ENCODE measurements around the gene SETBP1.
A peak's percentile ranks its signal among the peaks of the same experiment; 100 is the strongest.

SETBP1 gene

DNA sequence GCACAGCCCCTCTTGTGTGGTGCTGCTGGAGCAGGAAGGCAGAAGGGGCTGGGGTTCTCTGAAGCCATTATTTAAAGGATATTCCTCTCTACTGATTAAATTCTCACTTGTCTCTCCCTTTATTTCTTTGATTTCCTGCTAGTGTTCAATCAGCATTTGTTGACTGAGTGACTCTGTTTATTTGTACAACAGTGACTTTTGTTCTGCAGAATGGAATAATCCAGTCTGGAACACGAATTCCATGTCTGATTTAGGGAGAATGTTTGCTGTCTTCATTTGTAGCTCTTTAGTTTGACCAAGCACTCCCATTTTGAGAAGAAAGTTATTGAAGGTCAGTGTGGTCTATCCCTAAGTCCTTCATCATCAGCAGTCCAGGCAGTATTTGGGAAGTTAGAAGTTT lies 141.2 kb downstream of the SETBP1 start:
- no peak for DNase-seq

DNA sequence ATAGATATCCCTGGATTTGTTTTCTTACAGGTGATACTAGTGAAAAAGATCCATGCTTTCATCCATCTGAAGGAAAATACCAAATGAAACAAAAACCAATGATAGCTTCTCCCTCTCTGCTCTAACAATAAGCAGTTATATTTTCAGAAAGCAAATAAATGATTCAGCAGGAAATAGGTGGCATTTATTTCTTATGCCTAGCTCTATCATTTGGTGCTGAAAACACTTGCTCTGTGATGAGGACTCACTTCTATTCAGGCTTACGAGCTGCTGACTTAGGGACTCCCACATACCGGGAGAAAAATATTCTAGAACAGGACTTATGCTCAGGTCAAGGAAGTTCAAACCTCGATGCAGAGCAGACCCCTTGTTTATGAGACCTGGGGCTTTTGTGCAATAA lies 142.6 kb downstream of the SETBP1 start:
- no peak for DNase-seq

DNA sequence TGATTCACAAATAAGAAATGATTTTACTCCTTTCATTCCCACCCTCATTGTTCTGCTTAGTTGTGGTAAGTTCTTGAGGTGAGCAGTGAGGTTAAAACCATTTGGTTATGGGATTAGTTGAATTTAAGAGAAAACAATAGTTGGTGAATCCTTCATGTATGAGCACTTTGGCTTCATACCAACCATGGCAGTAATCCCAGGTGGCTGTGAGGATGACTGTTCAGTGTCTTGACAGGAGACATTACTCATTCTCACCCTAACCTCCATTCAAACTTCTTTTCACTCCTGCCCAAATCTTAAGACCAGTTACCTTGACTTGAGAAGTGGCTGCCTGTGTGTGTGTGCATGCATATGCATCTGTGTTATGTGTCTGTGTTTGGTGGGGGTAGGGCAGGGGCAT lies 143.1 kb downstream of the SETBP1 start:
- DNase-seq = no peak

DNA sequence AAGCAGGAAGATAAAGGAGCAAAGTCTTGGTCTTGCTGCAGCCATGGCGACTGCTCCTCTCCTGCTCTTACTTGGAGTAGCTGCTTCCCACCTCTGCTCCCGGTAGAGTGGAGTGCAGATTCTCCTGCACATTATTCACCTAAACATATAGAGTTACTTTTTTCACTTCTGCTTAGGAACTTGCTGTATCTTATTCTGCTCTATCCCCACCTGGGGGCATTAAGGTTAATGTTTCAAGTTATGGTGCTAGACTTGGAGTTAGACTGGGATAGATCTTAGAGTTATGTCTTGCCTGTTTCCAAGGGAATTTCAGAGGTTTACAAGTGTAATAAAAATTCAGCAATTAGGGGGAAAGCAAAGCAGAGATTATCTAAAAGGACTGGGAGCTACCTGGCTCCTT lies 144.2 kb downstream of the SETBP1 start:
- DNase-seq = no peak

DNA sequence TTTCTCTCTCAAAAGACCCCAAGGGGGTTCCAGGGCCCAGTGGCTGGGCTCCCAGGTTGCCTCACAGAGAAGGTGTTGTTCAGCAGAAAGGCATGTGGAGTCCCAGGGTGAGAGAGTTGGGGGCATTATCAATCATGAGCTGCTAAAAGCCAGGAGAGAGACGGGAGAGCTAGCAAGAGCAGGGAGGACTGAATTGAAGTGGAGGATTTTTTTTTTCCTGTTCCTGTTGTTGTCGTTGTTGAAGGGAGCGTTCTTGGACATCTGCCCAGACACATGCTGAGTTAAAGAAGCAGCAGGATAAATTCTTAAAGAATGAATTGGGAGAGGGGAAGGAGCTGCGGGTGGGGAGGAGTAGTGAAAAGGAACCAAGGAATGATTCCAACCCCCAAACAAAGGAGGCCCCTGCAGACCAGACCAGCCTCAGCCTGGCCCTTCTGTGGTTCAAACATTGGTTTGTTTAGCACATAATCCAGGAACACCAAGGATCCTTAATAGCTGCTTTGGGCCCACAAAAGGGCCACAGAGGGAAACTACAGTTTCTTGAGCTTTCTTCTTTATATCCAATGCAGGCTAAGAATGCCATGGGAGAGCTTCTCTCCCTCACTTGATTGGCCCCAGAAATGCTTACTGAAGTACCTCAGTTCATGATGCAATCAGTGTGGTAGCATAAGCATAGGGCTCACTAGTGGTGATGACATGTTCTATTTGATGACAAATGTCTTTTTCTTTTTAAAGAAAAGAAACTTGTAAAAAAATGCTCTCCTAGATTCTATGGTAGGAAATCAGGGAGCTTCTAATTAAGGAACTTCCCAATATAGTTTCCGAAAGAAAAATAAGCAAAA lies 146.0 kb downstream of the SETBP1 start:
- DNase-seq = peak; percentile 74

DNA sequence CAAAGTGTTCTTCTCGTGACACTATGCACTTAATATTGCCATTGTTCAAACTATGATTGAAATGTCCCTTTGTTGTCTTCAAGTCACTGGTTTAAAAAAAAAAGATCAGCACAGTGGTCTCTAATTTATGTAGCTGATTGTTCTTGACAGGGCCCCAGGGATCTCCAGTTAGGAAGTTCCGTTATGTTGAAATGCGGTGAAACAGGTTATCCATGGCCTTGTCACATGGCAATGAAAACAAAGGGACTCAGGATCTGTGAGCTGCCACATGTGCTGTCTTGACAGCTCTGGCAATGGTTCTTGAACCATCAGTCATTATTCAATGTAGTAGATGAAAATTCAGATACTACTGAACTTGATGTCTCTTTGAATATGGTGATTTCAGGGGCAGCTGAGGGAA lies 147.4 kb downstream of the SETBP1 start:
- no peak for DNase-seq

DNA sequence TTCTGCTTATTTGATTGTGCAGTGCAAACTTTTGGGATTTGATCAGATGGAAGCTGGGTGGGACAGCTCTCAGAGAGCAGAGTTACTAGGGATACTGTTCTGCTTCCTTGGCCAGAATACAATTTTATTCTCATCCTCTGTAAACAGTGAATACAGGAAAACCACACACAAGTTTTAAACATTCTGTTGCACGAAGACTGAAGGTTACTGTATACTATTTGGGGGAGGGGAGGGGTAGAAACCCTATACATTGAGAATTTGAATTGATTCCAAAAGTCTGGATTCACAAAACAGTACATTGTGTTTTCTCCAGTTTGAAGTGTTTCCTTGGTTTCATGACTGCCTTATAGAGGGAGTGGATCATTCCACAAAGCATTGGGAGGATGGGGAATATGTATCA lies 149.9 kb downstream of the SETBP1 start:
- DNase-seq = no peak

DNA sequence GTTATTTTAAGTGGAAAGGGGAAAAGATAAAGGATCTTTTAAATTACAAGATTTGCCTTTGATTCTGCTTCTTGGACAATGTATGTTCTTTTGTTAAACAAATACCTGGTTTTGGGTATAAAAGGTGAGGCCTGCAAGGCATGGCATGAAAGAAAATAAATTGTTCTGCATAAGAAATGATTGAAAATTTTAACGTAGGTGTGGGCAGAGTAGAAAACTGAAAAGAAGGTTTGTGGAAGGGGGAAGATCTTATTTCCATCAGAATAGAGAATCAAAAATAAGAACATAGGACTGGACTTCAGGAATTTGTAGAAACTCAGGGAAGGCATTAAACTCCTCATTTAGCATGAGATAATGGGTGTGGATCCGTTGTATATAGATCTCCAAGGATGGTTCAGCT lies 153.1 kb downstream of the SETBP1 start:
- DNase-seq = no peak

DNA sequence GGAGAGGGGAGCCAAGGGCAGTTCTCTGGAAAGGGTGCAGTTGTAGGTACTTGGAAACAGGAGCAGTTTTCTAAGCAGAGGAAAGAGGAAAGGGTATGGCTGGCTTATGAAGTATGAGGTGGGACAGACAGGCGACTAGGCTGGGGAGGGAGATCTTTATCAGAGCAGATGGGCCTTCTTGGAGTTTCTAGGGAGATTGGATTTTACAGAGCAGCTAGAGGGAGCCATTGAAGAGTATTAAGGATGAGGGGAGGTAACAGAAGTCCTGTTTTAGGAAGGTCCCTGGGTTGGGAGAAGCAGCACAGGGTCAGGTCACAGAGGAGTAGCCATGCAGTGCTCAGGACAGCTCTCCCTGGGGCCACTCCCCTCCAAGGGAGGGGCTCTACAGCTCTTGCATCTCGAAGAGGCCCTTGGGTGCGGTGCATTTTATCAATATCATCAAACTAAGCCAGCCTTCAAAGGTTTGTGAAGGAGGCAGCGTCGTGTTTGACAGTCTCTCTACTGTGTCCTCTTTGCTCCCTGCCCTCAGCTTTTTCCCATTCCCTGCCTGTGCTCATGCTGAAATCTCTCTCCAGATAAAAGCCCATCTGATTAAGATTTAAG lies 154.3 kb downstream of the SETBP1 start:
- DNase-seq = no peak

DNA sequence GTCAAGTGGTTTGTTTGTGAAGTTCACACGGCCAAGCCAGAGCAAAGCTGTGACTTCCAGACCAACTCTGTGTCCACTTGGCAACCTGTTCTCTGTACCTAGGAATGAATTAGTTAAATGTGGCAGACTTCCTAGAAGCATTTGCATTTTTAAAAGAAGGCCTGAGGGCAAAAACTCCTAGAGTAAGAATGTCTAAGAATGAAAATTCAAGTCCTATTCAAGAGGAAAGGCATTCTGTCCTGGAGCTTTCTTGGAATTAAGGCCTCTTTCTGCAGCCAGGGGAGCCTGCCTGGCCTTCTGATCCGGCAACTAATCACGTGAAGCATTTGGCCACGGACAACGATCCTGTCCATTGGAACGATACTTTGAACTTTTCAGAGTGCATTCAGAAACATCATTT lies 155.0 kb downstream of the SETBP1 start:
- DNase-seq = no peak

DNA sequence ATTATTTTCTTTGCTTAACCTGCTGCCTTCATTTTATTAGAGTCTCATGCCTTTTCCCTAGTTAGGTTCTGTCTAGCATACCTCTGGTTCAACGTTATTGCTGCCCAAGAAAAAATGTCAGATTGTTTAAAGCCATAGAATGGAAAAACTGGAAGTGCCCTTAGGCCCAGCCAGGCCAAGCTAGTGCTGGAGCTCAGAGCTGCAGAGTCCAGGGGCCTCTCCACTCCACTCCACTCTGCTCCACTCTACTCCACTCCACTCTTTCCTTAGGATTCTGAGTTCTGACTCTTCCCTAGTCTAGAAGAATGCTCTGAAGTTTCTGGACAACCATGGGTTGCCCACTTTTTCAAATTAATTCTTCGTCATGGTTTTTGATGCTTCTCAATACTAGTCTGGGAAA lies 155.6 kb downstream of the SETBP1 start:
- DNase-seq = no peak

DNA sequence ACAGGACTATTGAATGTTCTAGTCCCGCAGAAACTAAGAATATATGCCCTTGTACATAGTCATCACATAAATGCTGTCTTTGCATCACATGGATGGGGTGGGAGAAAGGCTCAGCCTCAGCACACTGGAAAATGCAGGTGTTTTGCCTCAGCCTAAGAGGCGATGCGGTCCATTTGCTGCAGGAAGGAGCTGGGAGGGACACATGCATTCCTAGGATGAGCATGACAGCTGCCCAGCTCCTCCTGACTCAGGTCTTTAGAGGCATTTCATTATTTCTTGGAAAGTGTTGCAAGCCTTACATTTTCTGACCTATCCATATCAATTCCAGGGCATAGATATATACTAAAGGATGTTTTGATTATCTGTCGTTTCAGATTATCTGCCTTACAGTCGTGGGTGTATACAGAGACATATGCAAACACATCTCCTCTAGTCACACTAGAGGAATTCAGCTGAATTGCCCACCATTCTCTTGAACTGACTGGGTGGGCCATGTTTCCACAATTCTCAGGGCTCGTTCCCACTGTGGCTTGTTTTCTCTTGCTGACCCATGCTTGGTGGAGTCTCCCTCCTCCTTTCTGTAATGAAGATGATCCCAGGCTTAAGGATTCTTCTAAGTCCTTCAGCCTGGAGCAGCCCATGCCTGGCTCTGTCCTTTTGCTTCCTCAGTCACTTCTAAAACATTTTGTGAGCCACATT lies 156.9 kb downstream of the SETBP1 start:
- DNase-seq = no peak

DNA sequence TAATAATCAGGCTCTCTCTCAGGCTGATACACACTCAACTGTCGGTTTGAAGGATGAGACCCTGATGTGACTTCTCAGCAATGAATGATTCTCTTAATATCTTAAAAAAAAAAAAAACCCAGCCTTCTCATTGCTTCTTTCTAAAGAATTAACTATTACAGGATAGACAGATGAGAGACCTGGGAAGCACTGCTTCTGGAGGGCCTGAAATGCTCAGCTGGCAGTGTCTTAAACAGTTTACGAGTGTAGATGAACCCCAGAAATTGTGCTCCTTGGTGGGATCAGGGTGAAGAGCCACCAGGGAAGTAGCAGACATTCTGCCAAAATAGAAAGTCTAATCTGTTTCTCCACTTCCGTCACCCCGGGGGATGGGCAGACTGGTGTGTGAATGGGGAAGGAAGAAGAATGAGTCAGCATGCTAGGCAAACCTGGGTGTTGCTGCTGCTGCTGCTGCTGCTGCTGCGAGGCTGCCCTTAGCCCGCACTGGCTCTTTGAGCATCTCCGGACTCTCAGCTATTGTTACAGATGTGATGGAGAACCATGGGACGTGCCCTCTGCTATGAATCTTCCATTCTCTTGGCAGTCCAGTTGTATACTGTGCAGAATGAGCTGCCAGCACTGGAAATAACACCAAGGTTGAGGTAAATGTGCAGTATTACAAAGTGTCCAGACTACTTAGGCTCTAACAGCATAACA lies 158.4 kb downstream of the SETBP1 start:
- DNase-seq = no peak

DNA sequence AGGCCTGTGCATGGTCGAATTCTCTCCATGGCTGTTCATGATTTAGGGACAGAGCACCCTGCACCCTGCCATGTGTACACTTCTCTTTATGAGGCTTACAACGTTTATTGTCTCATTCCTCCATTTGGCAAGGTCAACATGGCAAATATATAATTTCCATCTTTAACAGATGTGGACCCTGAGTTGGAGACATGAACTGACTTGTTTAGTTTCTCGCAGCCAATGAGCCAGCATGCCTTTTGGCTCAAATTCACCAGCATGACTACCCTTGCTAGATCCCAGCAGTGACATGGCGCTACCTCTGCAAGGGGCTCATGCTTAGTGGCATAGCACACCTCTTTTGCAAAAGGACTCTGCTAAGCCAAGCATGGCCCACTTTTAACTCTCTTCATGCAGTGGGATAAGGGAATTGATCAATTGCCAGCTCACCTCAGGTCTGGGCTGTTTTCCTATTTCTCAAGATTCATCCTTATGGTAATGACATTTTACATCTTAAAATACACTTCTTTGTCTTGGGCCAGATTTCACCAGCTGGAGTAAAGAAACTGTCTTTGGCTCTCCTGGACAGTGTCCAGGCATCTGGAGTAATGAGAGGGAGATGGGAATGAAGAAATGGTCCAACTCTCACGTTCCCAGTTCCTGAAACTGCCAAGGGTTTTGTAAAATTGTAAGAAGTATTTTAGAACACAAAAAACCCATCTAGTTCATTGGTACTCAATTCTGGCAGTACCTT lies 159.5 kb downstream of the SETBP1 start:
- no peak for DNase-seq

DNA sequence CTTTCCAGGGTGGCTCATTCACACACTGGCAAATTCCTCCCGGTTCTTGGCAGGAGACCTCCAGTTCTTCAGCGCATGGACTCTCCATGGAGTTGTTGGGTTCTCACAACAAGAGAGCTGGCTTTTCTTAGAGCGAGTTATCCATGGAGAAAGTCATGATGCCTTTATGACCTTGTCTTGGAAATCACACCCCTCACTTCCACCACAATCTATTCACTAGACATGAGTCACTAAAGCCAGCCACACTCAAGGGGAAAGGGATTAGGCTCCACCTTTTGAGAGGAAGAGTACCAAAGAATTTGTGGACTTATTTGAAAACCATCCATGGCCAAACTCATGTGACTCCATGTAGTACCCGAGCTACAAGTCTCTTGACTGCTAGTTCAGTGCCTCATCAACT lies 160.5 kb downstream of the SETBP1 start:
- DNase-seq = no peak

DNA sequence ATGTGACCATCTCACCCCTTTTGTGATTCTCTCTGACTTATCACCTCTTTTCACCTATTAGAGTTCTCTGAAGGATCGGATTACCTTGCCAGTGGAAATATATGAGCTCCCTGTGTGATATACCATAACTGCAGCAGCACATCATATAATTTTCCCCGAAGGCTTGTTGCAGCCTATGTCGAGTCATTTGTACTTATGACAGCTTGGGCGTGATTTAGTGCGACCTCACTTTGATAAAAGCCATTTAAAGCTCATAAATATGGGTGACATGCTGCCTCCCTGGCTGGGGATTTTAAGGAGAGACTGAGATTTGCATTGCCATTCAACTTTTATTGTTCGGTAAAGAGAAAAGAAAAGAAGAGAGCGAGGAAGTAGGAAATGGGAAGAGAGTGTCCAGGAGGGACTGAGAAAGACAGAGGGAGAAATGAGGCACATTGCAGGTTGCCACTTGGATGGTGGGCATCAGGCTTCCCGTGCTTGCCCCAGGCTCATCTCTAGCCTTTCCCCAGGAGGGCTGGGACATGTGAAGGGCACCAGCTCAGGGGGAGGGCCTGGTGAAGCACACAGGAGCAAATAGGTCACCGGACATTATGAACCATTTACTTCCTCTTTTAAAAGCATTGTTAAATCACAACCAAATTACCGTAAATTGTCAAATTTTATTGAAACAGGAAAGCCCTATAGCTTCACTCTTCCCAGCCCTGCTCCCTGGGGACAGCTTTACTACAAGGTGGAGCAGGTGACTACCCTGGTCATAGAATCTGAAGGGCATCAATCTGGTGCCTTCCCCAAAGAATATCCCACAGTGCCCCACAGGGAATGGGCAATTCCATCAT lies 161.3 kb downstream of the SETBP1 start:
- no peak for DNase-seq

DNA sequence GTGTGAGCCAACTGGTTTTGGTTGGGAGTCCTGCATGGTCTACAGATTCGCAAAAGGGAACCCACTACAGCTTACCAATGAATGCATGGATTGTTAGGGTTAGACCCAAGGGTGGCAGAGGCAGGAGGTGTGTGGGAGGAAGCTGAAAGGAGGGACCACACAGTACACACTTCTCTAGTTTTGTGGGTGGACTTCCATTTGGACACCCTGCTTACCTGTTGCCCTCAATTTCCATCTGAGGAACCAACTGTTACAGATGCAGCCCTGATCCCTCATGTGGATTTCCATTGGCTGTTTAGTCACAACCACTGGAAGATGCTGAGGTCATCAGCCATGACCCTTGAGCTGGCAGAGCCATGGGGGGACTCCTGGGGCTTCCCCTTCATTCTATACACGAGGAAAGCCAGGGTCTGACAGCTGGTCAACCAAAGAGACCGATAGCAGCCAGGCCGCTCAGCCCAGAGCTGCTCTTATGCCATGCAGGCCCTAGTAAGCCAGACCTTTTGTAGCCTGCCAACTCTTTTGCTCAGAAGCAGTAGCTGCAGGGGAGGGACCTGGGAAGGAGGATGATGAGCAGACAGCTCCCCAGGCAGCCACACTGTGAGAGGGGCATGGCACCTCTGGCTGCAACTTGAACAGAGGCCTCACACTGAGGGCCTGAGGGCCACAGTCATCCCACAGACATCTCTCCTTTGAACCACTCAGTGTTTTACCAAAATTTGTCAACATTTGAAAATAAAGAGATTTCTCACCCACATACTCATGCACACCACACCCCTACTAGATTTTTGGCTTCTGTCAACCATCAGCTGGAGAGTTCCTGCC lies 162.1 kb downstream of the SETBP1 start:
- peak; percentile 11 for DNase-seq

DNA sequence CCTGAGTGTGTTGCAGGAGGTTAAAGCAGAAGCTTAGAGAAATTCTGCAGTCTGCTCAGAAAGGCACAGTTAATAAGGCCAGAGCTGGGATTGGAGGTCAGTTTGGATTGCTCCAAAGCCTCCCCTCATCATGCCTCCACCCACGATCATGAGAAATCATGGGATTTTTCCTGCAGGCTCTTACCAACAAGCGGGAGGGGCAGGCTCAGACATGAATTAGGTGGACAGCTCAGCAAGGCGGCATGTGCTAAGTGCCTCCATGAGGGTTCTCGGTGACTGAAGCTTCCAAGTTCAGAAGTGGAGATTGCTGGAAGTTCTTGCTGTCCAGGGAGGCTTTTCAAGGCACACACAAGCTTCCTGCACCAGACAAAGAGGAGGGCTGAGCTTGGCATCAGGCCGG lies 163.8 kb downstream of the SETBP1 start:
- no peak for DNase-seq

DNA sequence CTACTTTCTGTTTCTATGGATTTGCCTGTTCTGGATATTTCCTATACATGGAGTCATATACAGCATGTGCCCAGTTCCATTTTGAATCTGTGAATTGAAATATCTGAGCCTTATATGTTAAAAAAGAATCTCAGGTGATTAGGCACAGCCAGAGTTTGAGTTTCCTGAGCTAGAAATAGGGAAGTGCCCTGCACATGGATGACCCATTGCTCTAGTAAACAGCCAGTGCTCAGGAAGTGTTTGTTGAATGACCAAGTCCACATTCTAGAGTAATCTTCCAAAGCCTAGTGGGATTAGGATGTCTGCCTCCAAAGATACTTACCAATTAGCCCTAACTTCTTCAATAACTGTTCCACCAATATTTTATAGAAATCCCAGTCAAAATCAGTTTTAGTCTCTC lies 165.8 kb downstream of the SETBP1 start:
- DNase-seq = no peak

DNA sequence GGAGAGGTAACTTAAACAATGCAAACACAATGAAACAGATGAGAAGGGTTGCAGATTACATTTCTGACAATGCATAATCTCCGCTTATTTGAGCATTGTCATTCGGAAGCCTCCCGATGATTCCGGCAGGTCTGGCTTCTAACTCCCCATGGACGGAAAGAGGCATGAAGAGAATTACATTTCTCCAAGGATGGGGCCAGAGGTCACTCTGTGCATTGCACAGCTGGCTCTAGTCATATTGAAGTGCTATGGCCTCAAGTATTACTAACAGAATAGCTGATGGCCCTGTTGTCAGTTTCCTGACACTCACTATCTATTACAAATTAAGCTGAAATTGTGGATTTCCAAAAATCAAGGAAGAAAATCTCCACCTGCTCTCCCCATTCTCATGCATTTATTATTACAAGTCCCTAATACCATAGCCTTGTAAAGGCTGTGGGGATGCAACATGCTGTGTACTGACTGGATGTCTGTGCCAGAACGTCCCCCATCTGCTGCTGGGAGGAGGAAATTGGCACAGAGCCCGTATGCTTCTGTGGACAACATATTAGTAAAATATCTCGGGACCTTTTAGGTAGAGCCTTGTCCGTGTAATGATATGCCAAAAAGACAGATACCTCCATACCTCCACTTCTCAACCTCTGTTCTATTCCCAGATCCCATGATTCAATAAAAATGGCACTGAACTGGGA lies 168.1 kb downstream of the SETBP1 start:
- peak; percentile 36 for DNase-seq

Data from right forelimb (tissue), 1 donor.